ENCODE measurements around the gene PCMTD2. TPM values are rescaled to one million over a fixed set of nuclear protein-coding genes. Genes with fewer than 3 reads are reported as not detected.
A peak's percentile ranks its signal among the peaks of the same experiment; 100 is the strongest.

Gene PCMTD2
- total RNA-seq, 1 donor, result 59.4 TPM

- no peaks in the 10 kb centered on the region for H3K79me2 ChIP-seq (ENCODE audit: insufficient read depth, low read length)
- no peak overlapping the region for H3K27ac ChIP-seq (ENCODE audit: low read depth, low read length)
- H3K27me3 ChIP-seq (ENCODE audit: insufficient read depth, low read length), result peaks cover 27% of the 10 kb centered on the region
- H3K4me2 ChIP-seq (ENCODE audit: insufficient read depth, low read length), result no peak overlapping the region
- DNase-seq (ENCODE audit: insufficient read length, low spot score, missing footprints), result peak; percentile 62
- no peaks in the 10 kb centered on the region for H3K4me1 ChIP-seq (ENCODE audit: insufficient read depth, low read length)
- no peak overlapping the region for H3K4me3 ChIP-seq (ENCODE audit: insufficient read depth, low read length)
- no peaks in the 10 kb centered on the region for H4K20me1 ChIP-seq (ENCODE audit: insufficient read depth, low read length)
- no peaks in the 10 kb centered on the region for H3K9me3 ChIP-seq (ENCODE audit: low read depth, low read length)
- no peak for TF ChIP-seq CTCF (IDR thresholded peaks at IDR 0.05; ENCODE audit: extremely low read depth, low read depth, low read length)
- H3K36me3 ChIP-seq (ENCODE audit: insufficient read depth, low read length), result no peaks in the 10 kb centered on the region
- H2AFZ ChIP-seq (ENCODE audit: low read length), result no peak overlapping the region
Observed at GRCh38 chr20:64247970-64248841, 7.3 kb upstream of the PCMTD2 start.

GRCh38 chr20:64250027-64250426 is 5.5 kb upstream of the PCMTD2 start:
- Histone ChIP-seq H2AFZ (ENCODE audit: low read length) (no peak overlapping the region), H3K4me3 (ENCODE audit: insufficient read depth, low read length) (no peak overlapping the region), H3K79me2 (ENCODE audit: insufficient read depth, low read length) (no peaks in the 10 kb centered on the region), H3K9me3 (ENCODE audit: low read depth, low read length) (no peaks in the 10 kb centered on the region), H4K20me1 (ENCODE audit: insufficient read depth, low read length) (no peaks in the 10 kb centered on the region), H3K4me1 (ENCODE audit: insufficient read depth, low read length) (no peaks in the 10 kb centered on the region), H3K36me3 (ENCODE audit: insufficient read depth, low read length) (no peaks in the 10 kb centered on the region), H3K4me2 (ENCODE audit: insufficient read depth, low read length) (no peak overlapping the region), H3K27me3 (ENCODE audit: insufficient read depth, low read length) (peaks cover 22% of the 10 kb centered on the region), H3K27ac (ENCODE audit: low read depth, low read length) (no peak overlapping the region)
- TF ChIP-seq CTCF (IDR thresholded peaks at IDR 0.05; ENCODE audit: extremely low read depth, low read depth, low read length), result no peak
- DNase-seq (ENCODE audit: insufficient read length, low spot score, missing footprints), result no peak

- Histone ChIP-seq H3K4me1 (ENCODE audit: insufficient read depth, low read length) (peaks cover 12% of the 10 kb centered on the region), H3K4me3 (ENCODE audit: insufficient read depth, low read length) (no peak overlapping the region)
Observed at GRCh38 chr20:64253000-64253383, 2.6 kb upstream of the PCMTD2 start.

More at GRCh38 chr20:64253000-64253383, 2.6 kb upstream of the PCMTD2 start:
- Histone ChIP-seq H3K9me3 (ENCODE audit: low read depth, low read length) (no peaks in the 10 kb centered on the region), H3K79me2 (ENCODE audit: insufficient read depth, low read length) (peaks cover 22% of the 10 kb centered on the region), H4K20me1 (ENCODE audit: insufficient read depth, low read length) (no peaks in the 10 kb centered on the region), H3K4me2 (ENCODE audit: insufficient read depth, low read length) (no peak overlapping the region), H3K36me3 (ENCODE audit: insufficient read depth, low read length) (no peaks in the 10 kb centered on the region), H3K27me3 (ENCODE audit: insufficient read depth, low read length) (peaks cover 16% of the 10 kb centered on the region), H3K27ac (ENCODE audit: low read depth, low read length) (no peak overlapping the region), H2AFZ (ENCODE audit: low read length) (no peak overlapping the region)
- peak; percentile 50 for DNase-seq (ENCODE audit: insufficient read length, low spot score, missing footprints)
- no peak for TF ChIP-seq CTCF (IDR thresholded peaks at IDR 0.05; ENCODE audit: extremely low read depth, low read depth, low read length)

Measured in osteoblast (primary cell).